H1 (cell line): Measurements from ENCODE around the gene DRAM1. TPM values are rescaled to one million over a fixed set of nuclear protein-coding genes. Genes with fewer than 3 reads are reported as not detected.

Experiments used
- CTCF ChIA-PET: fragments of 300-600 bp; sonication (Branson Sonifier 250); formaldehyde crosslinking; loops from one replicate; lab custom pipeline; 2021; ENCODE audit not compliant: partially characterized antibody; lab: Charles Lee
- POLR2A ChIA-PET: fragments of 300-600 bp; sonication (Branson Sonifier 250); formaldehyde crosslinking; loops from one replicate; lab custom pipeline; 2021; ENCODE audit warnings: inconsistent platforms; ENCODE audit not compliant: partially characterized antibody; lab: Charles Lee
- DNase-seq, 2 experiments: peaks; one replicate each; pipeline versions ENCODE4 v3.0.0 to v3.0.0-alpha.2; 2010 to 2022; ENCODE audit warnings: low spot score in 2 of 2, low read depth in 1 of 2, mixed read lengths in 1 of 2
- FAIRE-seq: peaks from 2 replicates; lab custom pipeline; 2011; peaks lifted over from hg19 to GRCh38; lab: Jason Lieb, UNC
- H2AFZ ChIP-seq: 2 replicates; pipeline ENCODE4 v1.8.1; 2012; ENCODE audit warnings: low read length, inconsistent platforms
- H2AK5ac ChIP-seq: 2 replicates; pipeline ENCODE4 v1.6.1; 2013; ENCODE audit warnings: low read depth, low read length
- H2BK120ac ChIP-seq: replicated peaks from 2 replicates; pipeline ENCODE3; 2013; ENCODE audit warnings: low read depth, low read length, inconsistent platforms
- H2BK12ac ChIP-seq: 2 replicates; pipeline ENCODE4 v1.6.1; 2013; ENCODE audit warnings: low read depth, low read length
- H2BK15ac ChIP-seq: 2 replicates; pipeline ENCODE4 v1.6.1; 2013; ENCODE audit warnings: low read length
- H2BK20ac ChIP-seq: 2 replicates; pipeline ENCODE4 v1.6.1; 2013; ENCODE audit warnings: low read length
- H2BK5ac ChIP-seq: 2 replicates; pipeline ENCODE4 v1.6.1; 2013; ENCODE audit warnings: low read depth, low read length
- H3K14ac ChIP-seq: 2 replicates; pipeline ENCODE4 v1.6.1; 2013; ENCODE audit warnings: inconsistent platforms; ENCODE audit not compliant: insufficient read length
- H3K18ac ChIP-seq: 2 replicates; pipeline ENCODE4 v1.6.1; 2013; ENCODE audit warnings: low read length; ENCODE audit errors: extremely low read depth
- H3K23ac ChIP-seq: 2 replicates; pipeline ENCODE4 v1.6.1; 2013; ENCODE audit warnings: inconsistent platforms; ENCODE audit not compliant: insufficient read length
- H3K23me2 ChIP-seq: 2 replicates; pipeline ENCODE4 v1.6.1; 2013; ENCODE audit warnings: low read depth, low read length
- H3K27ac ChIP-seq: 2 replicates; pipeline ENCODE4 v1.6.1; 2011; ENCODE audit warnings: low read depth, low read length, inconsistent platforms
- H3K27me3 ChIP-seq, 4 experiments: replicated peaks in 1 of 4; 1 replicate in 1 of 4; 2 replicates in 3 of 4; pipeline versions ENCODE4 v1.6.1 to v1.8.1; 2011 to 2013; ENCODE audit warnings: low read length in 3 of 4, mild to moderate bottlenecking in 3 of 4, inconsistent platforms in 2 of 4, mixed read lengths in 2 of 4, moderate library complexity in 1 of 4; ENCODE audit not compliant: control insufficient read depth in 3 of 4, insufficient read depth in 3 of 4; ENCODE audit errors: extremely low read depth in 1 of 4
- H3K36me3 ChIP-seq, 4 experiments: 2 replicates each; pipeline versions ENCODE4 v1.6.1 to v1.8.1; 2011 to 2013; ENCODE audit warnings: mild to moderate bottlenecking in 4 of 4, low read length in 3 of 4, moderate library complexity in 2 of 4, control low read depth in 1 of 4, inconsistent platforms in 1 of 4; ENCODE audit not compliant: insufficient read depth in 4 of 4, control insufficient read depth in 2 of 4
- H3K4ac ChIP-seq: replicated peaks from 2 replicates; pipeline ENCODE3; 2013; ENCODE audit warnings: low read length, low read depth, mixed read lengths, inconsistent platforms; ENCODE audit not compliant: insufficient read length
- H3K4me1 ChIP-seq, 4 experiments: replicated peaks in 1 of 4; 1 replicate in 1 of 4; 2 replicates in 3 of 4; pipeline versions ENCODE4 v1.6.1 to v1.8.1; 2011 to 2013; ENCODE audit warnings: low read length in 3 of 4, inconsistent platforms in 2 of 4, mixed read lengths in 1 of 4; ENCODE audit not compliant: insufficient read depth in 4 of 4, control insufficient read depth in 3 of 4
- H3K4me2 ChIP-seq, 2 experiments: 2 replicates each; pipeline versions ENCODE4 v1.6.1 to v1.8.1; 2011 to 2013; ENCODE audit warnings: low read depth in 2 of 2, low read length in 2 of 2, control low read depth in 1 of 2, inconsistent platforms in 1 of 2, mild to moderate bottlenecking in 1 of 2; ENCODE audit not compliant: insufficient read depth in 1 of 2
- H3K4me3 ChIP-seq, 4 experiments: fragments of 200-600, 300-600 bp in 1 of 4; sonication (generic), shearing (Covaris generic), sonication (Bioruptor Twin) in 1 of 4; 2 replicates each; pipeline versions ENCODE4 v1.5.1 to v1.8.1; 2011 to 2016; ENCODE audit warnings: low read length in 4 of 4, low read depth in 3 of 4, control low read depth in 2 of 4, inconsistent platforms in 2 of 4, mild to moderate bottlenecking in 2 of 4, mixed read lengths in 1 of 4, moderate library complexity in 1 of 4; ENCODE audit not compliant: insufficient read depth in 2 of 4; ENCODE audit errors: extremely low read depth in 1 of 4
- H3K56ac ChIP-seq: replicated peaks from 2 replicates; pipeline ENCODE3; 2013; ENCODE audit warnings: low read depth, mild to moderate bottlenecking, mixed read lengths, low read length, inconsistent platforms; ENCODE audit not compliant: insufficient read length
- H3K79me1 ChIP-seq: 2 replicates; pipeline ENCODE4 v1.6.1; 2013; ENCODE audit warnings: low read depth, low read length, control low read depth
- H3K79me2 ChIP-seq, 2 experiments: 2 replicates each; pipeline versions ENCODE4 v1.6.1 to v1.8.1; 2012 to 2013; ENCODE audit warnings: low read length in 2 of 2, mild to moderate bottlenecking in 2 of 2, inconsistent platforms in 1 of 2; ENCODE audit not compliant: insufficient read depth in 2 of 2, control insufficient read depth in 1 of 2
- H3K9ac ChIP-seq, 4 experiments: replicated peaks in 1 of 4; 1 replicate in 1 of 4; 2 replicates in 3 of 4; pipeline versions ENCODE4 v1.6.1 to v1.8.1; 2011 to 2013; ENCODE audit warnings: low read depth in 3 of 4, low read length in 3 of 4, control low read depth in 2 of 4, mild to moderate bottlenecking in 2 of 4, moderate library complexity in 2 of 4, inconsistent platforms in 1 of 4; ENCODE audit errors: extremely low read depth in 1 of 4
- H3K9me3 ChIP-seq, 2 experiments: 2 replicates each; pipeline versions ENCODE4 v1.6.1 to v1.8.1; 2012 to 2013; ENCODE audit warnings: mild to moderate bottlenecking in 2 of 2, moderate library complexity in 2 of 2, control low read depth in 1 of 2, inconsistent platforms in 1 of 2, low read depth in 1 of 2, low read length in 1 of 2, mixed read lengths in 1 of 2; ENCODE audit not compliant: insufficient read depth in 2 of 2
- H4K20me1 ChIP-seq, 2 experiments: replicated peaks in 1 of 2; 2 replicates each; pipeline versions ENCODE3 to v1.8.1; 2011 to 2013; ENCODE audit warnings: inconsistent platforms in 2 of 2, low read length in 2 of 2, mild to moderate bottlenecking in 1 of 2; ENCODE audit not compliant: insufficient read depth in 2 of 2, control insufficient read depth in 1 of 2
- H4K5ac ChIP-seq: 2 replicates; pipeline ENCODE4 v1.6.1; 2013; ENCODE audit warnings: low read length, low read depth, mixed read lengths, inconsistent platforms; ENCODE audit not compliant: insufficient read length
- H4K8ac ChIP-seq: 2 replicates; pipeline ENCODE4 v1.8.0; 2013; ENCODE audit warnings: mild to moderate bottlenecking, moderate library complexity, low read length, inconsistent platforms; ENCODE audit not compliant: insufficient read depth; ENCODE audit errors: extremely low read depth
- H4K91ac ChIP-seq: replicated peaks from 2 replicates; pipeline ENCODE3; 2013; ENCODE audit warnings: low read length, mixed read lengths, inconsistent platforms; ENCODE audit not compliant: insufficient read length
- CREB1 ChIP-seq: IDR thresholded peaks from 2 replicates; pipeline ENCODE4 v1.6.1; 2012; ENCODE audit warnings: inconsistent platforms
- FOSL1 ChIP-seq: IDR thresholded peaks from 2 replicates; pipeline ENCODE4 v1.6.1; 2011; ENCODE audit warnings: mild to moderate bottlenecking, low read depth, low read length, moderate library complexity; ENCODE audit not compliant: insufficient read depth
- WGBS, 2 experiments: shearing (Covaris generic) in 1 of 2; methylation state at CpG; one replicate each; pipeline versions ENCODE4 v1.1.6 to v1.1.7; 2013 to 2015; ENCODE audit warnings: low lambda C conversion rate in 2 of 2, mixed read lengths in 2 of 2, inconsistent platforms in 1 of 2, low coverage in 1 of 2, missing lambda C conversion rate in 1 of 2; ENCODE audit not compliant: insufficient replicate concordance in 2 of 2, insufficient coverage in 1 of 2, insufficient read length in 1 of 2; ENCODE audit errors: extremely low coverage in 1 of 2, missing lambda C conversion rate in 1 of 2; 5-methylcytosine and 5-hydroxymethylcytosine counted together
- polyA plus RNA-seq, 7 experiments: library from polyadenylated mRNA; depleted of rRNA in 3 of 7; stranded (reverse) in 5 of 7; unstranded in 2 of 7; fragments of >200 nt in 5 of 7; fragments of 200-250 nt in 2 of 7; gene quantifications; 1 replicate in 5 of 7; 2 replicates in 1 of 7; 4 replicates in 1 of 7; pipeline versions ENCODE4 v1.2.1 to v1.2.3, GENCODE V29; 2011 to 2013; ENCODE audit warnings: missing spikeins in 2 of 7, mixed read lengths in 2 of 7
- total RNA-seq: library from RNA; stranded (reverse); fragmentation: NEBNext Ultra II Directional; extraction: Animal tissue kit (Norgen Biotek cat#: 25700); gene quantifications from 2 replicates; pipeline ENCODE4 v1.2.1, GENCODE V29; 2021

The DRAM1 gene
- total and polyA plus RNA-seq, 2 of the 8 experiments (the other 6 are each of a cell fraction or from before 2014, with no cell fraction given): 4.6 to 6.2 TPM

- H3K27me3 ChIP-seq: no peaks in the 10 kb centered on the region
- no peaks in the 10 kb centered on the region; a peak in 1 of 8 replicates for H3K36me3 ChIP-seq
- no peak overlapping the region for H3K23ac ChIP-seq
- H4K8ac ChIP-seq: no peak overlapping the region
- no peak overlapping the region for H2BK5ac ChIP-seq
- H3K23me2 ChIP-seq: no peaks in the 10 kb centered on the region
- H4K5ac ChIP-seq: no peak overlapping the region
- H3K4me3 ChIP-seq: no peak overlapping the region
- no peak overlapping the region for H2BK20ac ChIP-seq
- no peak overlapping the region for H3K14ac ChIP-seq
- H3K9me3 ChIP-seq: no peaks in the 10 kb centered on the region
- DNase-seq: no peak
- TF ChIP-seq CREB1: no peak
- no peak for TF ChIP-seq FOSL1
- no peak overlapping the region for H3K4ac ChIP-seq
- CTCF ChIA-PET: interaction anchor here (1.0 to 1.6 kb wide), 4 partner anchors 9 to 882 kb away, joined by 3 to 7 read pairs (median 4); no protein-coding TSS in a partner anchor
- no peak overlapping the region for H3K27ac ChIP-seq
- no peak overlapping the region for H3K4me2 ChIP-seq
- FAIRE-seq: no peak
- H3K9ac ChIP-seq: no peak overlapping the region
- POLR2A ChIA-PET: no interaction called here
- no peaks in the 10 kb centered on the region for H3K79me2 ChIP-seq
- H2AFZ ChIP-seq: no peak overlapping the region
- H3K4me1 ChIP-seq: no peaks in the 10 kb centered on the region
- H2BK15ac ChIP-seq: no peak overlapping the region
- H2AK5ac ChIP-seq: no peak overlapping the region
- no peak overlapping the region for H3K56ac ChIP-seq
- H2BK120ac ChIP-seq: no peak overlapping the region
- 80% methylated on average over 11 of the region's 11 CpGs; no CpG with 5 or more reads in 1 of the 2 experiments for WGBS, 2 experiments
- no peak overlapping the region for H4K91ac ChIP-seq
- no peaks in the 10 kb centered on the region for H3K79me1 ChIP-seq
- no peaks in the 10 kb centered on the region for H4K20me1 ChIP-seq
- H2BK12ac ChIP-seq: no peak overlapping the region
- H3K18ac ChIP-seq: no peak overlapping the region
These were observed 52.1 kb downstream of the DRAM1 start for GRCh38 chr12:101929365-101930041.
